ENCODE results near the gene MC1R.

GRCh38 chr16:89924925-89925307, 6.3 kb downstream of the MC1R start:
- TF ChIP-seq EZH2 (IDR thresholded peaks at IDR 0.05; ENCODE audit: borderline replicate concordance, low read depth, low read length, poor library complexity, severe bottlenecking): no peak
- TF ChIP-seq, protein P1, sequence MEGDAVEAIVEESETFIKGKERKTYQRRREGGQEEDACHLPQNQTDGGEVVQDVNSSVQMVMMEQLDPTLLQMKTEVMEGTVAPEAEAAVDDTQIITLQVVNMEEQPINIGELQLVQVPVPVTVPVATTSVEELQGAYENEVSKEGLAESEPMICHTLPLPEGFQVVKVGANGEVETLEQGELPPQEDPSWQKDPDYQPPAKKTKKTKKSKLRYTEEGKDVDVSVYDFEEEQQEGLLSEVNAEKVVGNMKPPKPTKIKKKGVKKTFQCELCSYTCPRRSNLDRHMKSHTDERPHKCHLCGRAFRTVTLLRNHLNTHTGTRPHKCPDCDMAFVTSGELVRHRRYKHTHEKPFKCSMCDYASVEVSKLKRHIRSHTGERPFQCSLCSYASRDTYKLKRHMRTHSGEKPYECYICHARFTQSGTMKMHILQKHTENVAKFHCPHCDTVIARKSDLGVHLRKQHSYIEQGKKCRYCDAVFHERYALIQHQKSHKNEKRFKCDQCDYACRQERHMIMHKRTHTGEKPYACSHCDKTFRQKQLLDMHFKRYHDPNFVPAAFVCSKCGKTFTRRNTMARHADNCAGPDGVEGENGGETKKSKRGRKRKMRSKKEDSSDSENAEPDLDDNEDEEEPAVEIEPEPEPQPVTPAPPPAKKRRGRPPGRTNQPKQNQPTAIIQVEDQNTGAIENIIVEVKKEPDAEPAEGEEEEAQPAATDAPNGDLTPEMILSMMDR (conservative IDR thresholded peaks at IDR 0.05; ENCODE audit: low read depth, low read length): no peak
